OCI-LY7 (cell line): ENCODE data around the gene C1orf198.

Experiments used
- CTCF ChIP-seq: fragments of 200-600 bp; sonication (generic); conservative IDR thresholded peaks from 2 replicates; pipeline ENCODE4 v1.5.1; 2014; ENCODE audit warnings: mild to moderate bottlenecking, antibody characterized with exemption, low read length, moderate library complexity, mixed read lengths
- EZH2phosphoT487 ChIP-seq: fragments of 200-600 bp; sonication (generic); IDR thresholded peaks from 2 replicates; pipeline ENCODE4 v1.6.1; 2018; ENCODE audit warnings: low read depth, borderline replicate concordance, mild to moderate bottlenecking, mixed run types, antibody characterized with exemption, low read length, moderate library complexity, mixed read lengths

GRCh38 chr1:230812568-230812967 is 55.8 kb downstream of the C1orf198 start:
- TF ChIP-seq CTCF (no peak), EZH2phosphoT487 (no peak)
